Muscle layer of colon (tissue), 2 donors: Measurements from ENCODE around the gene FXYD5.
A peak's percentile ranks its signal among the peaks of the same experiment; 100 is the strongest.

Experiments used
- H3K27ac ChIP-seq: one replicate; pipeline ENCODE4 v1.7.0; 2013; ENCODE audit warnings: low read depth, mild to moderate bottlenecking, low read length, moderate library complexity
- H3K27me3 ChIP-seq, 2 donors: one replicate each; pipeline ENCODE4 v1.7.0; 2013; ENCODE audit warnings: low read length in 2 of 2, mild to moderate bottlenecking in 2 of 2; ENCODE audit not compliant: insufficient read depth in 2 of 2, control insufficient read depth in 1 of 2
- H3K36me3 ChIP-seq: one replicate; pipeline ENCODE4 v1.7.0; 2013; ENCODE audit warnings: mild to moderate bottlenecking, low read length; ENCODE audit not compliant: insufficient read depth
- H3K4me1 ChIP-seq: one replicate; pipeline ENCODE4 v1.7.0; 2013; ENCODE audit warnings: mild to moderate bottlenecking, low read length; ENCODE audit not compliant: insufficient read depth
- H3K4me3 ChIP-seq, 2 donors: one replicate each; pipeline ENCODE4 v1.7.0; 2013; ENCODE audit warnings: low read length in 2 of 2, low read depth in 1 of 2, mild to moderate bottlenecking in 1 of 2, moderate library complexity in 1 of 2
- H3K9ac ChIP-seq: one replicate; pipeline ENCODE4 v1.7.0; 2013; ENCODE audit warnings: low read length
- H3K9me3 ChIP-seq: one replicate; pipeline ENCODE4 v1.7.0; 2013; ENCODE audit warnings: mild to moderate bottlenecking, low read length
- donor health status: abdominal sarcoma.
- donor health status: Adenocarcinoma of cecum.

FXYD5 gene

DNA sequence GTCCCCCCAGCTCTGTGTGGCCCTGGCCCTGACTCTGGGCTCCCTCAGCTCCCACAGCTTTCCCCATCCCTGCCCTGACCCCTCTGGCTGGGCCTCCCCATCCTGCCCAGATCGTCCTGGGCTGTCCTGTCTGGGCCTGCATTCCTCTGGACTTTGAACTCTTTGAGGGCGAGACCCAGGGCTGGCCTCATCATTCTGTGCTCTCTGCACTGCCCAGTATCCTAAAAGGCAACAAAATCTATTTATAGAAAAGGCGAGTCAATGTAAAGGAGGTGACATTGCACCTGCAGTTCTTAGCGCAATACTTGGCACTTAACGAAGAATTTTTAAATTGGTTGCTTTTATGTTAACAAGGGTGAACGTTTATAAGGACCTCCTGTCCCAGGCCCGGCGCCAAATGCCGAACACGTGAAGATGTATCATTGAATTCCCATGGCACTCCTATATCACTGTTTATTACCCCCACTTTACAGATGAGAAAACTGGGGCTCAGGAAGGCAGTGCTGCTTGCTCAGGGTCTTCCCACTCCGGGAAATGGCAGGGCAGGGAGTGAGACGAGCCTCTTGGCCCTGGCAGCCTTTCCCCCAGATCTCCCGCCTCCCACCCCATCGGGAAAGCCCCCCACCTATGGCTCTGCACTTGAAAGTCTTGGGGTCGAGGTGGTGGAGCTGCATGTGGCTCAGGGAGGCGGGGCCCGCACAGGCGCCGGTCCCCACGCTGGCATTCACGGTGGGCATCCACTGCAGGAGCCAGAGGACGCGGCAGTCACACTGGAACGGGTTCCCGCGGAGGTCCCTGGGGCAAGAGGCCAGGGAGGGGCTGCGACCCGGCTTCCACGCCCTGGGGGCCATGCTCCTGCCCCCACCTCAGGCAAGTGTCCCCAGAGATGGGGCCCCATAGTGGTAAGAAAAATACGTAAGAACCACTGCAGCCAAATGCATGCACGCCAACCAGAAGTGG, 23.5 kb upstream of the FXYD5 start:
- H3K4me3 ChIP-seq = no peak overlapping the region
- H3K27ac ChIP-seq = no peak overlapping the region
- peaks cover 4% of the 10 kb centered on the region for H3K4me1 ChIP-seq
- H3K27me3 ChIP-seq = no peaks in the 10 kb centered on the region
- H3K36me3 ChIP-seq = no peaks in the 10 kb centered on the region
- no peak overlapping the region for H3K9ac ChIP-seq
- H3K9me3 ChIP-seq = no peaks in the 10 kb centered on the region

DNA sequence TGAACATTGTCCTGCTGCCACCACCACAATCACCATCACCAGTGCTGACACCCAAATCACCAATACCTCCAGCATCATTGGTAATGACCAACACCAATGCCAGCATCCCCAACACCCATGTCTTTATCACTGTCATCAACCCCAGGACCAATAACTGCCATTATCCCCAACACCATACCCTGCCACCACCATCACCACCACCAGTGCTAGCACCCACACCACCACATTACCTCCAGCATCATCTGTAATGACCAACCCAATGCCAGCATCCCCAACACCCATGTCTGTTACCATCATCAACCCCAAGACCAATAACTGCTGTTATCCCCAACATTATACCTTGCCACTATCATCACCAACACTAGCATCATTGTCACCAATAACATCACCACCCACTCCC, 22.3 kb upstream of the FXYD5 start:
- Histone ChIP-seq H3K27me3 (no peaks in the 10 kb centered on the region), H3K4me1 (peaks cover 4% of the 10 kb centered on the region), H3K27ac (no peak overlapping the region), H3K9me3 (no peaks in the 10 kb centered on the region), H3K9ac (no peak overlapping the region), H3K4me3 (no peak overlapping the region), H3K36me3 (no peaks in the 10 kb centered on the region)

DNA sequence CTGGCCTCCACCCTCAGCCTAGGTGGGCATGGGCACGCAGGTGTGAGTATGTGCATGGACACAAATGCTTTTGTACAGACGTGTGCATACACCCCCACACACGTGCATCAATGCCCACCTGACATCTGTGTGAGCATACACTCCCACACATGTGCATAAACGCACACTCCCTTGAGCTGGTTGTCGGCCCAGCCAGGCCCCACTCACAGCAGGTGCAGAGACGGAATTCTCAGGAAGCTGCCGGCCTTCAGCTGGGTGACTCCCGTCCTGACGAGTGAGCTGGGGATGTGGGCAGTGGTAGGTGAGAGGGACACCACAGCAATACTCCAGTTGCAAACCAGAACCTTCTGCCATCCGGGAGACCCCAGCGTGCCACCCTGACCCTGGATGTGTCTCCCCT, 20.7 kb upstream of the FXYD5 start:
- H3K9me3 ChIP-seq = no peaks in the 10 kb centered on the region
- peaks cover 0 to 8% of the 10 kb centered on the region in 2 donors for H3K27me3 ChIP-seq
- H3K36me3 ChIP-seq = no peaks in the 10 kb centered on the region
- H3K9ac ChIP-seq = no peak overlapping the region
- no peak overlapping the region for H3K27ac ChIP-seq
- H3K4me1 ChIP-seq = peaks cover 4% of the 10 kb centered on the region
- no peak overlapping the region for H3K4me3 ChIP-seq

DNA sequence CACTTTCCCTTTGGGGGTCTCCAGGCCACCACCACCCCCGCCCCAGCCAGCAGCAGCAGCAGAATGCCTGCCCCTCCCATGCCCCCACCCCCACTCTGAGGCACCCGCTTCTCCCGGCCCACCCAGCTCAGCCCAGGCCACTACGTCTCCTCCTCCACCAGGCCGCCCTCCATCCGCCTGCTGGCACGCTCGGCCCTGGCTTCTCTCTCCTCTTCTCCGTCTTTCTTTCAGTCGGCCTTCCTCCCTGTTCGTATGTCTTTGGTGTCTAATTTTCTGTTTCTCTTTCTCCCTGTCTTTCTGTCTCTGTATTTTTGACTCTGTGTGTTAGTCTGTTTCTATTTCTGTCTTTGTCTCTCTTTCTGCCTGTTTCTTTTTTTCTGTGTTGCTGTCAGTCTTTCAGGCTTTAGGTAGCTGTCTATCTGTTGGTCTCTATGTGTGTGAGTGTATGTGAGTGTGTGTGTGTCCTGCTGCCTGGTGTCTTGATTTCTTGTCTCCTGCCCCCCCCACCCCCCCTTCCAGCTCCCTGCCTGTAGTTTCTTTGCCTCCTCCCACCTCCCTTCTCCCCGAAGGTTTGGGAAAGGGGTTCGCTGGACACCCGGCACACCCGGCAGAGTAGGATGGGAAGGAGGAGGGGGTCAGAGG, 19.8 kb upstream of the FXYD5 start, which contains the start of gene LGI4:
TSS of gene LGI4 (minus strand) at position 459 of the 642 bp plus-strand sequence. CDS start at position 80, 379 bp downstream.
- Histone ChIP-seq H3K9me3 (no peaks in the 10 kb centered on the region), H3K36me3 (no peaks in the 10 kb centered on the region), H3K9ac (no peak within 1 kb of the TSS), H3K4me3 (no peak within 1 kb of the TSS), H3K4me1 (peaks cover 4% of the 10 kb centered on the region), H3K27ac (peak within 1 kb of the TSS; percentile 34), H3K27me3 (peaks cover 0 to 16% of the 10 kb centered on the region in 2 donors)

DNA sequence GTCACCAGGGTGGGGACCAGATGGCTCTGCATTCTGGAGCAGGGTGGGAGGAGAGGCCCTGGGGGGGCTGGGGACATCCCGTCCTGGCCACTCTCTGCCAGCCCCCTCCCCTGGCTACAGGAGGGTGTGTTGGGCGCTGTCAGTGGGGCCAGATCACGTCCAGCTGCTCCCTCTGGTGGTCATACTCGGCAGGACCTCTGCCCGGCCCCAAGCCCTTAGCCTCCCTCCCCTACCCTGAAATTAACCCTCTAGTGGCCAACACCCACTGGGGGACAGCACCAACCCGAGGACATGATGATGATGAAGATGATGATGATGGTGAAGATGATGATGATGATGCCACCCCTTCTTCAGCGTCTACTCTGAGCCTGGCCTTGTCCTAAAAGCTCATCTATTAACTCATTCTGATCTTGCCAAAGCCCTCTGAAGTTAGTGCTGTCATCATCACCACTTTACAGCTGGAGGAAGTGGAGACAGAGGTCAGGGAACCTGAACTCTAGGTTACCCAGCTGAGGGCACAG, 19.1 kb upstream of the FXYD5 start:
- Histone ChIP-seq H3K4me1 (peaks cover 10% of the 10 kb centered on the region), H3K9ac (no peak overlapping the region), H3K36me3 (no peaks in the 10 kb centered on the region), H3K4me3 (no peak overlapping the region), H3K9me3 (no peaks in the 10 kb centered on the region), H3K27ac (peak overlapping the region; percentile 34), H3K27me3 (peaks cover 0 to 24% of the 10 kb centered on the region in 2 donors)

DNA sequence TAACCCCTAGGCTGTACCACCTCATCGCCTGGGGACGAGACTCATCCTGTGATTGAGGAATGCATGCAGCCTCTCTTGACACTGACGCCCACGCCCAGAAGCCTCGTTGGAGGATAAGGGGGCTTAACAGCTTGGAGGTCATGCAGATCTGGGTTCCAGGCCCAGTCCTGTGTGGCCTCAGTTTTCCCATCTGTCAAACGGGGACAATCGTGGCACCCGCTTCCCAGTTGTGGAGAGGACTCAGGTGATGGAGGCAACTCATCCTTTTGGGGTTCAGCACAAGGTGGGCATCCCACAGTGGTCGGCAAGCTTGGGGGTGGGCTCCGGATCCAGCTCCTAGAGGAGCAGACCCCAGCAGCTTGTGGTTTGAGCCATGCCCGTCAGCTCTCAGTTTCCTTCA, 18.3 kb upstream of the FXYD5 start:
- Histone ChIP-seq H3K4me3 (no peak overlapping the region), H3K27me3 (peaks cover 0 to 24% of the 10 kb centered on the region in 2 donors), H3K27ac (no peak overlapping the region), H3K36me3 (no peaks in the 10 kb centered on the region), H3K9me3 (no peaks in the 10 kb centered on the region), H3K9ac (no peak overlapping the region), H3K4me1 (peaks cover 11% of the 10 kb centered on the region)

DNA sequence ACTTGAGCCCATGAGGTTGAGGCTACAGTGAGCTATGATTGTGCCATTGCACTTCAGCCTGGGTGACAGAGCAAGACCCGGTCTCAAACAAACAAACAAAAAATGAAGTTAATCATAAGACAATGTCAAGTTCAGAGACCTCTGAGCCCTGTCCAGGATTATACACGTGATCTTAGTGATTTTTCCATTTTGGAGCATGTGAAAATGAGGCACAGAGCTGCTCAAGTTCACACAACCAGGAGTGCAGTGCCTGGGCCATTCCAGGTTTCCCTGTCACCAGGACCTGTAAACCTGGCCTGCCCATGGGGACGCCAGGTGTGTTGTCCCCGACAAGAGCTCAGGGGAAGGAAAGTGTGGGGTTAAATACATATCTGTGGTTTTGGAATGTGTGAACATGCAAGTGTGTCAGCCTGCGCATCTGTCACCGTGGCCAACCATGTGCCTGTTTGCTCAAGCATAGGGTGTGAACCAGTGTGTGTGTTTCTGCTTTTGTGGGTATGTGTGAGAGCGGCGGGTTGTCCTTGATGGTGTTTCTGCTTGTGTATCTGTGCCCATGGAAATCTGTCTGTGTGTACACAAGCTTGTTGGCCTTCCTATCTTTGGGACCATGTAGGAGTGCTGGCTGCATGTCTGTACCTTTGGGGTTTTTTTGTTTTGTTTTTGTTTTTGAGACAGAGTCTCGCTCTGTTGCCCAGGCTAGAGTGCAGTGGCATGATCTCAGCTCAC, 17.4 kb upstream of the FXYD5 start:
- Histone ChIP-seq H3K4me3 (no peak overlapping the region), H3K9ac (no peak overlapping the region), H3K9me3 (no peaks in the 10 kb centered on the region), H3K4me1 (peaks cover 19% of the 10 kb centered on the region), H3K36me3 (no peaks in the 10 kb centered on the region), H3K27me3 (peaks cover 7 to 33% of the 10 kb centered on the region in 2 donors), H3K27ac (no peak overlapping the region)

DNA sequence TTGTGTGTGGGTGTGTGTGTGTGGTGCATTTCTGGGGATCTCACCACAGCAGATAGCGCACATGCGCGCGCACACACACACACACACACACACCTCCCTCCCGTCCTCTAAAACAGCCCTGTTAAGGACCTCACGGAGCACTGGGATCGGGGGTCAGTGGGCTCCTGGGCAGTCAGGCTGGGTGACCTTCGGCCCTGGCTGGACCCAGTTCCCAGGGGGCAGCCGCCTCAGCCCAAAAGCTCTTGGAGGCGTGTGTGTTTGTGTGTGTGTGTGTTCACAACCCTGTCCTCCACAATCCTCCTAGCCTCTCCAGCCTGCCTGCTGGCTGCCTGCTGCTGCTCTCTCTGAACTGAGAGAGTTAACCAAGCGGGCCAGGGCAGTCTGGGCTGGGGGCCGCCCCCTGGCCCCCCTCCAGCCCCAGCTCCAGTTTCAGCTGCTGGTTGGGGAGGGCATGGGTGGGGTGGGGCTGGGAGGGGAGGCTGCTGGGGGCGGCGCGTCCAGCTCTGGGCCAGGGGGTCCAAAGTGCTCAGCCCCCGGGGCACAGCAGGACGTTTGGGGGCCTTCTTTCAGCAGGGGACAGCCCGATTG, 16.1 kb upstream of the FXYD5 start, which contains the start of gene FXYD1:
TSS of gene FXYD1 (plus strand) at position 520 of the 588 bp plus-strand sequence. CDS start 1,256 bp downstream, outside the sequence.
- H3K27me3 ChIP-seq = peaks cover 12 to 42% of the 10 kb centered on the region in 2 donors
- no peak within 1 kb of the TSS for H3K9ac ChIP-seq
- peaks cover 24% of the 10 kb centered on the region for H3K4me1 ChIP-seq
- H3K4me3 ChIP-seq = peak within 1 kb of the TSS; percentile 7 to 43
- no peaks in the 10 kb centered on the region for H3K9me3 ChIP-seq
- H3K27ac ChIP-seq = peak within 1 kb of the TSS; percentile 23
- no peaks in the 10 kb centered on the region for H3K36me3 ChIP-seq

DNA sequence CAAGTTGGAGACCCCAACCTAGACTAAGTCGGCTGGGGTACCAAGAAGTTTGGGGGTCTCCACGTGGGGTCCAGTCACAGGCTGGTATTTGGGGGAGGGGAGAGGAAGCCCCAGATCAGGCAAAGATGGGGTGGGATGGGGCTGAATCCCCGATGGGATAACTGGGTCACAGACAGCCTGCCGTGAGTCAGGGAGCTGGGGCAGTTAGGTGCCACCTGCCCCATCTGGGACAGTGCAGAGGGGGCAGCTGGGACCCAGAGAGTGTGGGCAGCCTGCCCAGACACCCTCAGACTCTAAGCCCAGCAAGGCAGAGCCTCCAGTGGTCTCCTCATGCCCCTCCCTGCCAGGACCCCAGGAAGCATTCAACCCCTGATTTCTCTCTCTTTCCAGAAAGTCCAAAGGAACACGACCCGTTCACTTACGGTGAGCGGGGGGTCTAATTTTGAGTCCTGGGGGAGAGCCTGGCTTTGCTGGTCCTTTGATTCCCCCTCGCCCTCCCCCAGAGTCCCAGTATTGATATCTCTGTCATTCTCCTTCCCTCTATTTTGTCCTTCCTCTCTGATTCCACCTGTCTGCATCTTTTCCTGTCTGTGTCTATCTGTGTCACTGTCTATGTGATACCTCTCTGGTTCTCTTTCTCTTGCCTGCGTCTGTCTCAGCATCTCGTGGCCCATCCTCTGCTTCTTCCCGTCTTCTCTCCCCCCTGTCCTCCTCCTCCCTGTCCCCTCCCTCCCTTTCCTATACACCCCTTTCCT, 14.2 kb upstream of the FXYD5 start:
- Histone ChIP-seq H3K9me3 (no peaks in the 10 kb centered on the region), H3K27ac (peak overlapping the region; percentile 34), H3K36me3 (no peaks in the 10 kb centered on the region), H3K9ac (peak overlapping the region; percentile 34), H3K4me3 (peak overlapping the region in 1 of 2 donors; percentile 43), H3K27me3 (peaks cover 20 to 59% of the 10 kb centered on the region in 2 donors), H3K4me1 (peaks cover 24% of the 10 kb centered on the region)
